GM18858 (cell line): Measurements from ENCODE around the gene FOXO3.

Experiments used
- ATAC-seq: cut with Tn5 transposase; IDR thresholded peaks from one replicate; pipeline ENCODE4 v1.9.1; 2021; ENCODE audit not compliant: unreplicated experiment

FOXO3 gene

DNA sequence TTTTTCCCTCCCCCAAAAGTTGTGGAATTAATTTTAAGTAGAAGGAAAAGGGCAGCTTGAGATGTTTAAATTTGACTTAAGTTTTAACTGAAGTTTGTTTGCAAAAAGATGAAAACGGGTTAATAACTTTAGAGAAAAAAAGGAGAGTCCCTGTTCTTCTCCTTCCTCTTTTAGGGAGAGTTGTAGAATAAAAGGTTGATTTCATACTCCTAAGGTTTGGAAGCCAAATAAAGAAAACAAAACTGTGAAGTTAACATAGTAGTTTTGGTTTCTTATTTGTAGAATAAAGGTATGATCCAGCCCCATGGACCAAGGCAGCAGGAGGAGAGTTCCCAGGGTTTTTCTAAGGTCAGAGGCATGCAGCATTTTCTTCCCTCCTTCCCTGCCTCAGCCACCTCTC, 33.4 kb downstream of the FOXO3 start:
- ATAC-seq, result no peak

DNA sequence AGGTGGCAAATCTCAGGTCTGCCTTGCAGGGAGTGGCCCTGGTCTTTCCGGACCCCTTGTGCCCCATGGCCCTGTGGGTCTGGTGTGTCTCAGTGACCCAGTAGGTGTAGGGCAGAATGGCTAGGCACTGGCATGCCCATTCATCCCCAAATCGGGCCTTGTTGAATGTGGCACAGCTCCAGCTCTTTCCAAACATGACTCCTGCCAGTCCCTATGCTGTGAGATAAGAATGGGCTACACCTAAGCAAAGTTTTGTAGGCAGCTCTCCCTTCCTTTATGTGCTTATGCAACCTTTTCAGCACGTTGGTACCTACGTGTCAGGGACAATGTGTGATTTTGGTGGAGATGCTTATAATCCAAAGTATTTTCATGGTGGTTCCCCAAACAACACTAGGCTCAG, 33.9 kb downstream of the FOXO3 start:
- no peak for ATAC-seq

DNA sequence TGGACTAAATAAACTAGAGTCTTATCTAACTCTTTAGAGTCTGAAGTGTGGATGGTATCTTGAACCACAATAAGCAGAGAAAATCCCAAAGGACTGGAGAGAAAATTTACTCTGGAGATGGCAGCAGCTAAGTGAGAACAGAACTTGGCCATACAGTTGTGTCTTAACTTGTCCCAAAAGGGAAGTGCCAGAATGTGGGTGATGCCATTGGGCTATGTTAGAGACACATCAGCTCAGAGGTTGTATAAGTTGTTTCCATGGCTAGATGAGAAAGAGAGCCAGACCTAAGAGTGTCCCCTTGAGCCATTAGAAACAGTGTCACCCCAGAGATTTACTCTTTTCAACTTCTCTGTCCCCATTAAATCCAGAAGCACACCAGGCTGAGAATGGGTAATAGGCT, 36.2 kb downstream of the FOXO3 start:
- no peak for ATAC-seq

DNA sequence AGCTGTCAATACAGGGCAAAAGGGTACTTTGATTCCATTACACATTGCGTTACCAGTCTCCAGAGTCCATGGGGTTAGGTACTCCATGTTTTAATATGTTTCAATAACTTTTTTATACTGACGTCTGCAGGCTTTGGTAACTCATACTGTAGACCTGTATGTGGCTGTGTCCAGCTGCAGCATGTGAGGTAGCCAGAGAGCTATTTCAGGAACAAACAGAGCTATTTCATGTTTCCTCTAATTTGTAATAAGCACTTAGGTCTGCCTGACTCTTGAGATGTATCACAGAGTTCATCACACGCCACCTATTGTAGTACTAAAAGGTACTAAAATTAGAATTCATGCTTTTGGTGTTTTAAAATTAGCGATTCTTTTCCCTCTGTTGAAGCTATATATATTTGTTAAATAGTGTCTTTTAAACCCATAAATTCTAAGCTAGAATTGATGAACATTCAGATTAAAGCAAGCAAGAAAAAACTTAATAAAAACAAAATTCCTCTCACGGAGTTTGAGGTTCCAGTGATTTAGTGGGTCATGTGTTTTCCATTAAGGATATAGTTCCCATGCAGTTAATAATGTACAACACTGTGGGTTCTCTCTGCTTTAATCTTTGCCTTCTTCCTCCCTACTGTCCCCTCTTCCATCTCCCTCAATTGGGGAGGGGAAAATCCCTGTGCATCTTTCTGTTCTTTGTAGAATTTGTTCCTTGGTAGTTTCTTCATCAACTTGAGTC, 37.0 kb downstream of the FOXO3 start:
- ATAC-seq, result no peak

DNA sequence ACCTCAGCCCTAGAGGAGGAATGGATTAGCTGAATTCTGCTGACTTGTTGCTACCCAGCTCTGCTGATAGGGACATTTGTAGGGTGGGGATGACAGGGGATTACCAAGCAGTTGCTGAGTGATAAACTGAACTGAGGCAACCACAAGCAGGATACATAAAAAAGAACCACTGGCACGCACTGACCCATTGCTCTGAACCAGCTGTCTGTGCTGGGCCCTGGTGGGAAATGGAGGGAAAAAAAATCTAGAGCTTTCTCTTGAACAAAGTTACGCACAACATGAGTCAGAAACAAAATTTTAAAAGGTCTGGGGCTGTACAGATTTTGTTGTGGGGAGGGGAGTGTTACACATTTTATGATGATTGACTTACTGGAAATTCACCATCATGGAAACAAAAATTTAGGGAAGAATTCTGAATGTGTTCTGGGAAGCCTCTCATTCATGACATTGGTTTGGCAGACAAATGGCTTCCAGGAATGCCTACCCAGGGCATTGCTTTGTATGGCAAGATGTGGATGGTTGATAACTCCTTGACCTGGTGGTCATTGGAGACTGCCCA, 37.7 kb downstream of the FOXO3 start:
- ATAC-seq, result peak; percentile 74

DNA sequence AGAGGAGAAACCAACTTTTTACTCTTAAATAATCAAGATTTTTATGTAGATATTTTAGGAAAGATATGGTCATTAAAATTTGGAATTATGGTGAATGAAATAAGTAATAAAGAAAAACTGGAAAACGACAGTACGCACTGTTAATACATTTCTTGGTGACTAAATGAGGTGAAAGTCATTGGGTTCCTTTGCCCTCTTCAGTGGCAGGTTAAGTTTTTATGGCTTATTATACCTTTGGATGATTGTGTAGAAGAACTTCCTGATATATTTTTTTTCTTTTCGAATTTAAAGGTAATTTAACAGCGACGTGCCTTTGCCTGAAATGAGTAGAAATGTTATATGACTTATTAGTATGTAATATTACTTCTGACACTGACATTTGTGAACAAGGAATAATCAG, 43.4 kb downstream of the FOXO3 start:
- no peak for ATAC-seq

DNA sequence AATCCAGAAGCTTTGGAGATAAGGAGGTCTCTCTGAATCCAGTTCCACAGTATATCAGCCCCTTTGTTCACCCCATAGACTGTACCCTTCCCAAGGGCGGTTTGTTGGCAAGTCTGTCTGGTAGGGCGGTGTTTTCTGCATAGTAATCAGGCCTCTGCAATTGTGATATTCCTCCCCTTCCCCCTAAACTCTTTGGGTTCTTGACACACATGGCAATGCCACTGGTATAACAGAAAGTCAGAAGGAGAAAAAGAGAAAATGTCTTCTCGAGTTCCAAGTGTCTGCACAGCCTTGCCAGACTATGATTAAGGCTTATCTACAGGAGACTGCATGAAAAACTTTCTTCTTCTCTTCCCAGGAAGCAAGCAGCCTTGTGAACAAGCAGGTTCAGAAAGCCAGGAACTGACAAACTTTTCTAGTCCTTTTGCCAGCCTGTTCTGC, 45.6 kb downstream of the FOXO3 start:
- ATAC-seq, result no peak

DNA sequence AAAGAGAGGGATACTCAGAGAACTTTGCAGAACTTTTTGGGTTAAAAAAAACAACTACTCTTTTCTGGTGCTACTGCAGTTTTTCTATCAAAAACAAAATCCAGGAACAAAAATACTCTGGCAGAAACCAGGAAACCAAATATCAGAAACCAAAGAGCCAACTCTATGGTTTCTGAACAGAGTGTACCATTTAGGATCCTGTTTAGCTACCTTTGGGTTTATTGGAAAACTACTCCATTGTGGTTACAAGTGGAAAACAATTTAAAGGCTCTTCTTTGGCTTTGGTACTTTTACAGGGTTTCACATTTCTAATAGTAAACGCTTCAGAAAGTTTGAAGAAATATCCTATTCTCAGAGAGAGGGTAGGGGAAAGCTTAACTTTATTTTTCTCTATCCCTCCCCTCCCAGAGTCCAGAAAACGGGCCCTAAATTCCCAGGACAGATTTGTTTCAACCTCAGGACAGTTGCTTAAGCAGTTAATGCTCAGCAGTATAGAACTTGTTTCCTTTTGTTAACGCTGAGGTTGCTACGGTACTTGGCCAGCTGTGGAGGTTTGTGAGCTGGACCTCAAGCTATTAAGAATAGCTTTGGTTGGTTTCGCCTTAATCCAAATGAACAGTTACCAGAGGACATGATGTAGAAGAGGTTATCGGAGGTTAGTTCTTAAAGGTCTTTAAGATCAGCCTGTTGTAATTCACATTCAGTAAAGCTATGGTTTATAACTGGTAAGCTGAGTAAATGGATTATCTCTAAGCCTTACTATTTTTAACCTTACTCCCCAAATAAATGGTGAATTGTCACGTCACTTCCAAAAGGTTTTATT, 47.9 kb downstream of the FOXO3 start:
- ATAC-seq, result no peak

DNA sequence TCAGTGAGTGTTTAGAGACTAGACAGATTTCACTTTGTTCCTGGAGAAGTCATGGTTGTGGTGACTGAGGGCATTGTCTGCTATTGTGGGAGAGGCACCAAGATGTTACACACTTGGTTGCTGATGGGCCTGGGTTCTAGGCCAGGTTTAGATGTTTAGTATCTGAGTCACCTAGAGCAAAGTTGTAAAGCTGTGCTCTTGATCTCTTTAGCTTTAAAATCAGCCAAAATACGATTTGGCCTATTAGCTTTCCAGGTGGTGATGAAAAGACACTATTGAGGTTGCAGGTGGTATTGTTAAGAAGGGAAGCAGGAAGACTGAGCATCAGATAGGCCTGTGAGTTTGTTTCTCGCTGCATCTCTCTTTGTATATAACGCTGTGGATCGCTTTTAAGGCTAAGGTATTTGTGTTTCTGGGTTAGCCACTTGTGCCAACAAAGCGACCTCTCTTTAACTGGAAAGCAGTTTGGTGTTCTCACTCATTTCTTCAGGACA, 48.6 kb downstream of the FOXO3 start:
- ATAC-seq, result no peak

DNA sequence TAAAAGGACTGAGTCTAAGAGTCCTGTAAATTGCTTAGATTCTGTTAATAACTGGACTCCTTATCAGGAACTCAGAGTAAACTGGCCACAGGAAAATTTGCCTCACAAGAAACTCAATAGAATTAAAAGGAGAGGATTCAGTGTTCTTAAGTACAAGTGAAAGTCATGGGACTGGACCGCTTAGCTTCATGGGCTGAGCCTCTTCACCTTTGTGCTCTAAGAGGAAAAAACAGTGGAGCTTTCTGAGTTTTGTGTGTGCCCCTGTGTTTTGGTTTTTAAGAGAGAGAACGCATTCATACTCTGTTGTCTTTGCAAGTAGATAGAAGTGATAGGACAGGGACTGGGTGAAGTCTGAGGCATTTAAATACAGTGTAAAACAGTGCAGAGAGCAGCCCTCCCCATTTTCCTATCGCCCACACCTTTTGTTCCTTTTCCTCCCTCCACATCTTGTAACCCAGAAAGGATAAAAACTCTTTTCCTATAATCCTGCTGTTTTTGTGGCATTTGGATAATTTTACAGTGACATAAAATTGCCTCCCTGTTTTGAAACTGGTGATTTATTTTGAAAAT, 49.6 kb downstream of the FOXO3 start:
- ATAC-seq, result no peak

DNA sequence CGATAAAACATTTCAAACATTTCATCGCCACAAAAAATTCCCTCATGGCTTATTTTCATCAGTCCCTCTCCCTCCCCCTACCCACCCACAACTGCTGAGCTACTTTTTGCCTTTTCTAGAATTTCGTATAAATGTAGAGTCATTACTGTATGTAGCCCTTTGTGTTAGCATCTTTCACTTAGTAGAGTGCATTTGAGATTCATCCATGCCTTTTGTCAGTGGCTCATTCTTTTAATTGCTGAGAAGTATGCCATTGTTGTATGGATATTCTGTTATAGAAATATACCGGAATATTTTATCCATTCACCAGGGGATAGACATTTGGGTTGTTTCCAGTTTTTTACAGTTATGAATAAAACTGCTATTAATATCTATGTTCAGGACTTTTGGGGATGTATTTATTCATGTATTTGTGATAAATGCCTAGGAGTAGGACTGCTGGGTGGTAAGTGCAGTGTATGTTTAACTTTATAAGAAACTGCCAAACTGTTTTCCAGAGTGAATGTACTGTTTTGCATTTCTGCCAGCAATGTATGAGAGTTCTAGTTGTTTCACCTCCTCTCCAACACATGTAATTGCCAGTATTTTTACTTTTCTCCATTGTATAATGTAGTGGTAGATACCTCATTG, 50.4 kb downstream of the FOXO3 start:
- ATAC-seq, result no peak

DNA sequence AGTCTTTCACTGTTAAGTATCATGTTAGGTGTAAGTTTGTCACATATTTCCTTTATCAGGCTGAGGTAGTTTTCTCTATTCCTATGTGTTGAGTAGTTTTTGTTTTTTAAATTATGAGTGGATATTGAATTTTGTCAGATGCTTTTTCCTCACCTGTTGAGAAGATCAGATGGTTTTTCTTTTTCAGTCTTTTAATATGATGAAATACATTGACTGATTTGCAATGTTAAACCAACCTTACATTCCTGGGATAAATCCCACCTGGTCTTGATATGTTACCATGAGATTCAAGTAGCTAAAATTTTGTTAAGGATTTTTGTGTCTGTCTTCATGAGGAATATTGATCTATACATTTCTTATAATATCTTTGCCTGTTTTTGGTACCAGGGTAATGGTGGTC, 52.1 kb downstream of the FOXO3 start:
- ATAC-seq, result no peak

DNA sequence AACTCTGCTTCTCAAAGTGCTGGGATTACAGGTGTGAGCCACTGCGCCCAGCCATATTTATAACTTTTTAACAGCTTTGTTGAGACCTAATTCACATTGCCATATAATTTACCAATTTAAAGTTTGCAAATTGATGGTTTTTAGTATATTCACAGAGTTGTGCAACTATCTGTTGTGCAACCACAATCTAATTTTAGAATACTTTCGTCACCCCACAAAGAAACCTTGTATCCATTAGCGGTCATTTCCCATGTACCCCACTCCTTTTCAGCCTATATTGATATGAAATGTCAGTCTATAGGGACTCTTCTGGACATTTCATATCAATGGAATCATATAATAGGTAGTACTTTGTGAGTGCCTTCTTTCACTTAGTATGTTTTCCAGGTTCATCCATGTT, 55.8 kb downstream of the FOXO3 start:
- no peak for ATAC-seq

DNA sequence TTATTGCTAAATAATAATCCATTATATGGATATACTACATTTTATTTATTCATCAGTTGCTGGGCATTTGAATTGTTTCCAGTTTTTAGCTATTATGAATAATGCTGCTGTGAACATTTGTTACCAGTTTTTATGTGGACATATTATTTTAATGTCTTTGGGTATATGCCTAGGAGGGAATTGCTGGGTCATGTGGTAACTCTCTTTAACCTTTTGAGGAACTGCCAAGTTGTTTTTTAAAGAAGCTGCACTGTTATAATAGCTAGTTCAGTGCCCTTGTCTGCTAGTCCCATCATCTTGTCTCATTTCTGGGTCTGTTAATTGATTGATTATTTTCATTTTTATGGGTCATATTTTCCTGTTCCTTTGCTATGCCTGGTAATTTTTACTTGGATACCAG, 56.3 kb downstream of the FOXO3 start:
- no peak for ATAC-seq

DNA sequence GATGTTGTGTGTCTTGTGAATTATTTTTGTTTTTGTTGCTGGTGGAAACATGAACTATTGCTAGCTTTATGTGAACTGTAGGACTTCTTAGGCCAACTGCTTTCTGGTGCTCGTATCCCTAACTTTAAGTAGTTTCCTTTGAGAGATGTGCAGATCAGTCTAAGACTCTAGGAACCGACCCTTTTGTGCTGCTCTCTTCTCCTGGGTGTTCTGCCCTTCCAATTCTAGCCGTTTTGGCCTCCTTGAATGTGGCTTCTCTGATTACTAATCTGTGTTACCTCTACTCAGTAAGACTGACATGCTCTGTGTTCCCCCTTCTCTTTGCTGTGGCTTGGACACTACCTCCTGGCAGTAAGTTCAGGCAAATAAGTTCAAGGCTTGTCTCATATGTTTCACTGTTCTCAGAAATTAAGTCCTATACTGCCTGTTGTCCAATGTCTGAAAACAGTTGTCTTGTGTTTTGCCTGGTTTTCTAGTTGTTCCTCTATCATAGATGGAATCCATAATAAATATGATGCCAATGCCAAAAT, 58.0 kb downstream of the FOXO3 start:
- ATAC-seq, result no peak

DNA sequence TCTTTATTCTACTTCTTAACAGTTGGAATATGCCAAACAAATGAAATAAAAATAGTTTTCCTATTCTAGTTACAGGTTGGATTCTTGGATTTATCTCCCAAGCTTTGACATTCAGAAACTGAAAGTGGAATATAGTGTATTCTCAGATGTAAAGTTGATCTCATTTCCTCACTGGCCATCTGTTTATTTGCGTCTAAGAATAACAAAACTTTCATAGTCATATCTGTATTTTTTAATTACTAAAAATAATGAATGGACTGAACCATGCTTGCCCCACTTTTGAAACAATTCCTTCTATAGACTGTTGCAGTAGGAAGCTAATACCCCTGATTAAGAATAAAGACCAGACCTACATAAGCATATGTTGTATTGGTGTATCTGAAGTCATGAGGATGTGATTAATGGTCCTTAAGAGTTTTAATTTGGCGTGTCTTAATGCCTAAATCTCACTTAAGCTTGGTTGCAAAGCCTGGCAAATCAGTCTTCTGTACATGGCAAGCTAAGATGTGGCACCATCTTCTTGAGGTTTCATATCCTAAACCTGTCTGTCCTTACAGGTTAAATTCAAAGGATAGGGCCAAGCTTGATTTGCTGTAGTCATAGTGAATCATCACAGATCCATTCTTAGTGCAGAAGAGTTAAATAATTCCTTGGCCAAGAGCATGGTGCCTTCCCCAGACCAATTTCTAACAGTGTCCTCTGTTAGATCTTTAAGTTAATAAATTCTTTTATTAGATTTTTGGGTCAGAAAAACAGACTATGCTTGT, 58.9 kb downstream of the FOXO3 start:
- no peak for ATAC-seq

DNA sequence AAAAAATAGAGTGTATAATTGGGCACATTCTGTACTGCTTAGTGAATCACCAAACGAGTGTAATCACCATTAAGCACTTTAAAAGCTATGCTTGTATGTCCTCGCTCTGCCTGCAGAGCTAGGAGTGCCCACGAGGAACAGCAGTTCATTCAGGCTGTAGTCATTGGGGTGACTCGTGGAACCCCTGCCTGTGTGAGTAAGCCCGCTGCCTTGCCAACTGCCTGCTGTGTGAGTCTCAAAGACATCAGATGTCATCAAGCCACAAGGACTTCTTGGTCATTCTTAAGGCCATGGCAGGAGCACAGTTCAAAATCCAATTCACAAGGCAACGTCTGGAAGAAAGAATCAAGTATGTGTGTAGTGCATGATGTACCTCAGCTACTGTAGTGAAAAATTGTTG, 60.4 kb downstream of the FOXO3 start:
- ATAC-seq, result no peak

DNA sequence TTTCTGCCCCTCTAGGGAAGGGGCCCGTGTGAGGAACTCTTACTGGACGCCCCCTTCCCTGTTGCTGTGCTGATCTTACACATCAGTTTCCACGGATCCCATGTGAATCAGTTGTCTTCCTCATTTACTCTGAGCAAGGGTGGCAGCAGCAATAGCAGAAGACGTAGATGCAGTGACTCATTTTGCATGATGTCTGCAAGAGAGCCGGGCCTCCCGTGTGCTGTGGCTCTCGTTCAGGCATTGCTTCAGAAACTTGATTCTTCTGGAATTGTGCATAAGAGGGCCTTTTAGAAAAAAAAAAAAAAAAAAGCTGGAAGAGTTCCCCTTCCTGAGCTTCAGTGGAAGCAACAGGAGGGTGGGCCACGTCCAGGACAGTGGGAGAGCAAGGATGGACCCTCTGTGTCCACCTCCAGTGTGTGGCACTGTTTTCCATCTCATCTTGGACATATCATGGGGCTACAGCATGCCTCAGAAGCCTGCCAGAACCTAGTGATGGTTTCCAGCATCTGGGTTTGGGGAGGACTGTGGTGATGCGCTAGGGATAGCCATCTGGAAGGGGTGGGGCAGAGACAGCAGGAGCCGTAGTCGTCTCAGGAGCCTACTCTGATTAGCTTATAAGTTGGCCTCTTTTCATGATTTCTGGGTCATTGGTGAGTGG, 62.1 kb downstream of the FOXO3 start:
- no peak for ATAC-seq

DNA sequence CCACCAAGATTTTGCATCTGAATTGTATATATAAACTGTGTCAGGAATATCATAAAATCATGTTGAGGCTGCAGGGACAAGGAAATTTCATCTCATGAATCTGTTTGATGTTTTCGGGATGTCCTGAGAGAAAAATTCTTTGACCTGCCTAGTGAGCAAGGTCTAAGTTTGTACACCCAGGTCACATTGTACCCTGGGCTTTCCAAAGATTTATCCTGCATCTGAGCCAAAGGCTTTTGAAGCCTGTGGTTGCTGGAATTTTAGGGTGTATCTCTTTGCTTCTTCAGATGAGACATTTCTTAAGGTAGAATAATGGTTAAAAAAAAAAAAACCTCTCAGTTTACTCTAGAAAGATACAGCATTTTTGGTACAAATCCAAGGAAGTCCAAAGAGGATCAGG, 63.3 kb downstream of the FOXO3 start:
- ATAC-seq, result no peak

DNA sequence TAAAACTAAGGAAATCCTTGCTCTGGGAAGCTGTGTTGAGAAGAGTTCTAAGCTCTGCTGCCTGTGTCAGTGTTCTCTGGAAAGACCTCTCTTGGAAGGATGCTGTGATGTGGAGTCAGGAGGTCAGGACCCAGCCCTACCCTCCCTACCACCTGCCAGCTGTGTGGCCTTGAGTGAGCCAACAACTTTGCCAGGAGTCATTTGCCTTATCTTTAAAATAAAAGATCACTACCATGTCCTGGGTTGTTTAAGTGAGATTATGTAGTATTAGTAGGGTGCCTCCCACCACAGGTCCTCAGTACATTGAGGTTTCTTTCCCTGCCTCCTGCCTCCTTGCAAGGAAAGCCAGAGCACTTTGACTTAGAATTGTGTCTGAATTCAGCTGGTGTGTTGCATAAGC, 64.9 kb downstream of the FOXO3 start:
- no peak for ATAC-seq
